ENCODE results near the gene SLC4A5.
A peak's percentile ranks its signal among the peaks of the same experiment; 100 is the strongest.

SLC4A5 gene, protein sequence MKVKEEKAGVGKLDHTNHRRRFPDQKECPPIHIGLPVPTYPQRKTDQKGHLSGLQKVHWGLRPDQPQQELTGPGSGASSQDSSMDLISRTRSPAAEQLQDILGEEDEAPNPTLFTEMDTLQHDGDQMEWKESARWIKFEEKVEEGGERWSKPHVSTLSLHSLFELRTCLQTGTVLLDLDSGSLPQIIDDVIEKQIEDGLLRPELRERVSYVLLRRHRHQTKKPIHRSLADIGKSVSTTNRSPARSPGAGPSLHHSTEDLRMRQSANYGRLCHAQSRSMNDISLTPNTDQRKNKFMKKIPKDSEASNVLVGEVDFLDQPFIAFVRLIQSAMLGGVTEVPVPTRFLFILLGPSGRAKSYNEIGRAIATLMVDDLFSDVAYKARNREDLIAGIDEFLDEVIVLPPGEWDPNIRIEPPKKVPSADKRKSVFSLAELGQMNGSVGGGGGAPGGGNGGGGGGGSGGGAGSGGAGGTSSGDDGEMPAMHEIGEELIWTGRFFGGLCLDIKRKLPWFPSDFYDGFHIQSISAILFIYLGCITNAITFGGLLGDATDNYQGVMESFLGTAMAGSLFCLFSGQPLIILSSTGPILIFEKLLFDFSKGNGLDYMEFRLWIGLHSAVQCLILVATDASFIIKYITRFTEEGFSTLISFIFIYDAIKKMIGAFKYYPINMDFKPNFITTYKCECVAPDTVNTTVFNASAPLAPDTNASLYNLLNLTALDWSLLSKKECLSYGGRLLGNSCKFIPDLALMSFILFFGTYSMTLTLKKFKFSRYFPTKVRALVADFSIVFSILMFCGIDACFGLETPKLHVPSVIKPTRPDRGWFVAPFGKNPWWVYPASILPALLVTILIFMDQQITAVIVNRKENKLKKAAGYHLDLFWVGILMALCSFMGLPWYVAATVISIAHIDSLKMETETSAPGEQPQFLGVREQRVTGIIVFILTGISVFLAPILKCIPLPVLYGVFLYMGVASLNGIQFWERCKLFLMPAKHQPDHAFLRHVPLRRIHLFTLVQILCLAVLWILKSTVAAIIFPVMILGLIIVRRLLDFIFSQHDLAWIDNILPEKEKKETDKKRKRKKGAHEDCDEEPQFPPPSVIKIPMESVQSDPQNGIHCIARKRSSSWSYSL

GRCh38 chr2:74343316-74343715, at the start of gene SLC4A5:
SLC4A5 (minus strand) TSS chr2:74343416; CDS start chr2:74315023, 28,393 bp downstream.
- no peak for DNase-seq

DNA sequence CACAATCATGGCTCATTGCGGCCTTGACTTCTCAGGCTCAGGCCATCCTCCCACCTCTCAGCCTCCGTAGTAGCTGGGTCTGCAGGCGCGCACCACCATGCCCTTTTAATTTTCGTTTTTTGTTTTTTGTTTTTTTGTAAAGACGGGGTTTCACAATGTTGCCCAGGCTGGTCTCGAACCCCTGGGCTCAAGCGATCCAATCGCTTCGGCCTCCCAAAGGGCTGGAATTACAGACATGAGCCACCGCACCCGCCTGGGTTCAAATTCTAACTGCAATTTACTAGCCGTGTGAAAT, 49.2 kb upstream of the SLC4A5 start:
- no peak for DNase-seq

- peak; percentile 98 for DNase-seq
Measured at GRCh38 chr2:74391580-74392448, 48.6 kb upstream of the SLC4A5 start.

DNA sequence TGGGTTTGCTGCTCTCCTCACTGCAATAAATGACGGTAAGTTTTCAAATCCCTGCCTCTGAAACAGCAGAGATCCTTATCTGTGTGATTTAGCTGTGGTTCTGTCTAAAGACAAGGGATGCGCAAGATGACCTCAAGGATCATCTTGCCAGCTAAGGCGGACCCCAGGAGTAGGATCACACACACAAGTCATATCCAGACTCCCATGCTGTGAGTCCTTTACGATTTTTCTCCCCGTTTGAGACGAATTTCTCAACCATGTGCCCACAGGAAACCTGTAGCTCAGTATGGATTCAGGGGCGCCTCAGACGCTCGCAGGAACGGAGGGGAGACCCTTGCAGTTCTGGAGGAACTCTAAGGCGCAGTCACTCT, 48.0 kb upstream of the SLC4A5 start:
- no peak for DNase-seq

GRCh38 chr2:74390606-74391005, 47.4 kb upstream of the SLC4A5 start:
- no peak for DNase-seq

DNA sequence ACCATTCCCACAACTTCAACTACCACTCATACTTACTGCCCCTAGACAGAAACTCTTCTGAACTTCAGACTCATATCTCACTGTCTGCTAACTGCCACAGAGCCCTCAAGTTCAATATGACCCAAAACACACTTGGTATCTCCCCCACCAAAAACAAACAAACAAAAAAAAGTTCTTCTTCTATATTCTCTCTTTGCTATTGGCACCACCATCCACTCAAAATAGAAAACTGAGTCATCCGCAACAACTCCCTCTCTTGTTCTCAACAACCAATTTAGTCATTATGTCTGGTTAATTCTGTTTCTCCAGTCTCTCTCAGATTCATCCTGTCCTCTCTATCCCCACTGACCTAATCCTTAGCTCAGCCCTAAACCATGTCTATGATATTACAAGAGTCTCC, 44.1 kb upstream of the SLC4A5 start:
- DNase-seq: no peak

DNA sequence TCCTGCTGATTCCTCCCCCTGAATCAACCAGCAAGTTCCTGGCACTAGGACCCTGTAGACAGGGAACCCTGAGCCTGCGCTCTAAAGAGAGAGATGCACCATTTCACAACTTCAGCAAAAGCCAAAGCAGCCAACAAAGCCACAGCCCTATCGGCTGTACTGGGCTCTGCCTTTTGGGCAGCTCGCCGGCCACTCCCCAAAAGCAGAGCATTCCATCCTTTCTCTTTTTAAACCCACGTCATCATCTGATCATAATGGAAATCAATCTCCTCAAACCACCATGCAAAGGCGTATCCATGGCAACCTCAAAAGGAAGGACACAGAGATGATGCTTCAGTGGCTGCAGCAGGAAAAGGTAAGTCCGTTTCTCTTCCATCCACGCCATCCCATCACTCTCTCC, 42.2 kb upstream of the SLC4A5 start:
- DNase-seq: no peak

GRCh38 chr2:74384051-74384450, 40.8 kb upstream of the SLC4A5 start:
- no peak for DNase-seq

GRCh38 chr2:74383254-74383653, 40.0 kb upstream of the SLC4A5 start:
- DNase-seq: no peak

- no peak for DNase-seq
Measured at GRCh38 chr2:74381751-74382150, 38.5 kb upstream of the SLC4A5 start.

DNA sequence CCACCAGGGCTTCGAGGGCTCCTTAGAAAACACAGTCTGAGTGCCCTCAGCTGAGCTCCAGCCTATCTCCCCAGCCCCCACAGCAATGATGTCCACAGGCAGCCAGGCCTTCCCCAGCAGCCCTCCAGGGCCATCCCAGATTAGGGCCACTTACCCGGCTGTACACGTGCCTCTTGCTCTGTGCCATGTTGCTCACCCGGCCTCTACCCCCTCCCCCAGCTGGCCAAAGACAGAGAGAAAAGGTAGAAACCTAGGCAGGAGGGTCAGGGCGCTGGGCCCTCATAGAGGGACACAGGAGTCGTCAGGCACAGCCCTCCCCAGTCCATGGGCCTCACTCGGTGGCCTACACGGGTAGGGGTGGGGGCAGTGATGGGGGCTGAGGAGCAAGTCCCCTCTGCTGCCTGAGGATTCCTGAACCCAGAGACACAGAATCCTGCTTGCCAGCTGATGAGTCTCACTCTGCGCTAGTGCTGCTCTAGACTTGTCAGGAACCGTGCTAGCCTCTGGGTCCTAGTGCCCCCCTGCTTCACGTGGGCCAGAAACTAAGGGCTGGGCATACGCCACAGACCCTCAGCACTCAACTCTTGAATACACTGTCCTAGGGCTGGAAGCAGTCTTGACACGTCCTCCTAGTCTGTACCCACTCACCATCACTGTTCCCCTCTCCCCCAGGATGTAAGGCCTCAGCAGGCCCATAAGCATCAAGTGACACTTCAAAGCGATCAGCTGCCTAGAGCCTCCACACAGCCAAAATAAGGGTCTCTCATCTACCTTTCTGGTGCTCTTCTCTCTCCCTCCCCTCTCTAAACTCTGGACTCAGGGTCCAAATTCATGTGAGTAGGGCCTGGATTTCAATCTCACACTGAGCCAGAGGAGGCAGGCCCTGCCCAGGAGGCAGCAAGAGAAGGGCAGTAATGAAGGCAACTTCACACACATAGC, 36.9 kb upstream of the SLC4A5 start, which contains the start of gene DCTN1:
TSS of gene DCTN1 (minus strand) at position 461 of the 939 bp plus-strand sequence. CDS start at position 187, 274 bp downstream.
- no peak for DNase-seq

DNA sequence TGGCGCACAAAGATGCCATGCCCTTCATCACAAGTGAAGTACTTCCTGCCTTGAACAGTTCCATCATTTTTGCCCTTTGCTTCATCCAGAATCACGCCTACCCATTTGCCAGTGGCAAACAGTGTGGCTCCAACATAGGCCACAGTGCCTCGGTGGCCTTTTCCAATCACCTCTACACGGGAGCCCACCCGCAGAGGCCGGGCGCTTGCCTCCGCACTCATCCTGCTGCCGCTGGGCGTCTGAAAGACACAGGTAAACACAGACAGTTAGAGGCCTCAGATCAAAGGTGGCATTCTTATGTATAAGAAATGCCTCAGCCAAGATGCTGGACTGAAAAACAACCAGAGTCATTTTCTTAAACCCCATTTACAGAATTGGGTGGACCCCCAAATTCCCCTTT, 34.8 kb upstream of the SLC4A5 start:
- no peak for DNase-seq

DNA sequence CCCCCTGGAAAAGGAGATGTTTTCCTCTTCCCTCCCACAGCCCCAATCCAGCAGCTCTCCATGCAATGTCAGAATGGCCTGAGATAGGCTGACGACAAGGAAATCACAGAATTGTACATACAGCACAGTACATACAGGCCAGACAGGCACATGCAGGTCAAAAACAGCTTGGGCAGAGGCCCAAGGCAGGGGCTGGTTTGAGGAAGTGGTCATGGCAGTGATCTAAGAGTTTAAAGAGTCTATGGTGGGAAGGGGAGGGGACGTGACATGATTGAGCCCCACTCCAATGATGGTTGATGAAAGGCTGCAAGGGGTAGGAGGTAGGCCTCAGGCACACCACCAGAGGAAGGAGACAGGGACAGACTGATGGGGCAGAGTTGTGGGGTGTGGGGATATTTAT, 32.6 kb upstream of the SLC4A5 start:
- no peak for DNase-seq

- DNase-seq: no peak
Measured at GRCh38 chr2:74374509-74375205, 31.4 kb upstream of the SLC4A5 start.

DNA sequence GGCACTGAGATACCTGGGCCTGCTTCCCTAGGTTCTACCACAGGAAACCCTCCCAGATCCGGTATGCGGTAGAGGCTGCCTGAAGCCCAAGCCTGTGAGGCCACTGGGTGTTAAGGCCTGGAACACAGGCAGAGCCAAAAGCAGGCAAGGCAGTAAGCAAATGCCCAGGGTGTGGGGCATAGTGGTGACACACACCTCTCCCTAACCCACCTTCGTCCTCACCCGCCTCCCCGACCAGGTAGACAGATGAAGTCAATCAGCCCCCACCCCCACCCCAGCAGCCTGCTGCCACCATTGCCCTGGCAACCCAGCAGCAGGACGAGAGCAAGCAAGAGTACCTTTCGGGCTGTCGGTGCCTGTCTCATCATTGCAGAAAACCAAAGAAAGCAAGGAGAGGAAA, 30.8 kb upstream of the SLC4A5 start:
- no peak for DNase-seq

DNA sequence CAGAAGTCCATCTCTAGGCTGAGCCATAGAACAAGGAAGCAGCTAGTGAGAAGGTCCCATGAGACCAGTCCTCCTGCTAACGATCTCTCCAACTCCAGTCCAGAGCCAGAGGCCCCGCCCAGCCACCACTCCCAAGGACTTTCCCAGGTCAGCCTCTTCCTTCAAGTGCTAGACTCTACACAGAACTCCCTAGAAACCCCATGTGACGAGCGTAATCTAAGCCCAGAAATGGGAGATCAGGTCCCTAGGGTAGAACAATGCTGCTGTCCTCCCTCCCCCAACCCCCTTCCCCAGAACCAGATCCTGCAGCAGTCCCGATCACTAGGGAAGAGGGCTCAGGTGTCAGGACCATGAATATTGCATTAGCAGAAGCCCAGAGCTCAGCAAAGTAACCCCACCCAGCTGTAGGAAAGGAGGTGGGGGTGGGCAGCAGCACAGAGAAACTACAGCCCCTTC, 30.0 kb upstream of the SLC4A5 start:
- DNase-seq: no peak

DNA sequence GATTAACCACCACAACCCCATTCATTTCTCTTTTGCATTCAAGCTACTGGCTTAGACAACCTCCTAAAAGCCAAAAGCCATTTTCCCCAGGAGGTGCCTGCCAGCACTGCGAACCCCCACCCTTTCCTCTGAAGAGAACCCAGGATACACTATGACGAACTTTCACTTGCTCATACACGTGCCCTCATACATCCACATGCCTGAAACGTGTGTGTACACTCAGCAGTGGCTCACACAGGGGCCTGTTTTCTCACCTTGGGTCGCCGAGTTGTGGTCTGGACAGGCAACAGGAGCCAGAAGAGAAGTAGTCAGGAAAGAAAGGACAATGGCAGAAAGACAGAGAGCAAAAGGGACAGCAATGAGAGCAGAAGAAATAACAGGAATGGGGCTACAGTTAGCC, 29.5 kb upstream of the SLC4A5 start:
- DNase-seq: no peak

DNA sequence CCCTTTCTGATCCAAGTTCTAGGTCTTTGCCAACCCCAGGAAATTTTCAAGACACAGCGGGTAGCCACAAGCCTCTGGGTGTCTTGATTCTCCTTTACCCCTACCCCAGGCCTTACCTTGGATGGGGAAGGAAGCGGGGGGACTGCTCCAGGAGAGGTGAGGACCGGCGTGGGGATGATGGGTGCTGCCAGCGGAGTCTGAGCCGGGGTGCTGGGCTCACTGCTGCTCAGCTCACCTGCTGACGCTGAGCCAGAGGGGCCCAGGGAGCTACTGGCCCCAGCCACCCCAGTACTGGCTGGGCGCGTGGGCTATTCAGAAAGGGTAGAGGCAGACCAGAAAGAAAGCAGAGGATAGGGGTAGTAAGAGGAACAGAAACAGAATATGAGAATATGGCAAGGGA, 28.2 kb upstream of the SLC4A5 start:
- no peak for DNase-seq

DNA sequence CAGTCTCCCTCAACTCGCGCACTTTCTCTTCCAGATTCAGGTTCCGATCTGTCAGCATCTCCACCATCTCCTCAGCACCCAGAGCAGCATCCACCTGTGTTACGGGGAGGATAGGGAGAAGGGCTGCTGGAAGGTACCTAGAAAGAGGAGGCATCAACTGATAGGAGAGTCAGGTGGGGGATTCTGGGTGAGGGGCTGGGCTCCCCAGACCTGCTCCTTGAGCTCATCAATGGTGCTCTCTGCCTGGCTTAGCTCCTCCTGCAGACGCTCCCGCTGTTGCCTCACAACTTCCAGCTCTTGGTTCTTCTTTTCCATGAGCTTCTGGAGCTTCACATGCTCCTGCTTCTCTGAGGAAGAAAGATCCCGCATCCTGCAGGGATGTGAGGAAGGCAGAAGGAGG, 26.8 kb upstream of the SLC4A5 start:
- no peak for DNase-seq

DNA sequence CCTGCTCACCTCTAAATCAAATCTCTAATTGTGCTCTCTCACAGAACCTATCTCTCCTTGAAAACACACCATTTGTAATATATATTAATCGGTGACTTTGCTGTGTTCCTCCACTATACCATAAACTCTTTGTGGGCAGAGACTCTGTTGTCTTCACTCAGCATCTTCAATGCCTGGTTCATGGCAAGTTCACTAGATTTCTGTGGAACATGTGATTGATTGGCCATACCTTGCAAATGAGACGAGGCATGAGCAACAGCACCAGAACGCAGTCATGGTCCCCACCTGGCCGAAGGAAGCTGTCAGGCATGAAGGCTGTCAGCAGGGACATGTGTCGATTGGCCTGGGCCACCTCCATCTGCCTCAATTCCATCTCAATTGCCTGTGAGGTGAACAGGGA, 25.3 kb upstream of the SLC4A5 start:
- no peak for DNase-seq

DNA sequence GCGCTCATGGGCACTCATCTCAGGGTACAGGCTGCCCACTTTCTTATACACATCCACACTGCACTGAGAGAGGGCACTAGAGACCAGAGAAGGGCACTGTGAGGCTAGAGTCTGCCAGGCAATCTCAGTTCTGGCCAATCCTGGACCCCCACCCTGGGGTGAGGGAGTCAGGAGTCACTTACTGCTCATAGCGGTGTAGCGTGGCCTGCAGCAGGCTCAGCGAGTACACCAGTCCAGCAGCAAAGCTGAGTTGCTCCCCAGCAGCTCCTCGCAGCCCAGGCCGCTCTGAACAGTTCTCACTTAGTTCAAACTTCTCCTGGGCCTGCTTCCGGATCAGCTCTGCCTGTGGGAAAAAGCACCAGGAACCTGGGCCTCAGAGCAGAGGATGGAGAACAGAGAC, 24.6 kb upstream of the SLC4A5 start:
- DNase-seq: no peak

All from activated effector memory CD4-positive, alpha-beta T cell treated with anti-CD3 and anti-CD28 coated beads, Interleukin-2, amount 50 U/mL, for 16 hours (primary cell).